GM12891 (cell line): ENCODE measurements around the gene ABCB1.

Source experiments
- POLR2A ChIP-seq: IDR thresholded peaks from 2 replicates; pipeline ENCODE4 v1.6.1; 2011; ENCODE audit warnings: low read depth, low read length, control low read depth
- POLR2AphosphoS5 ChIP-seq: IDR thresholded peaks from 2 replicates; pipeline ENCODE4 v1.6.1; 2011; ENCODE audit warnings: low read depth, low read length, control low read depth
- TAF1 ChIP-seq: IDR thresholded peaks from 2 replicates; pipeline ENCODE4 v1.6.1; 2011; ENCODE audit warnings: low read depth, low read length, control low read depth

DNA sequence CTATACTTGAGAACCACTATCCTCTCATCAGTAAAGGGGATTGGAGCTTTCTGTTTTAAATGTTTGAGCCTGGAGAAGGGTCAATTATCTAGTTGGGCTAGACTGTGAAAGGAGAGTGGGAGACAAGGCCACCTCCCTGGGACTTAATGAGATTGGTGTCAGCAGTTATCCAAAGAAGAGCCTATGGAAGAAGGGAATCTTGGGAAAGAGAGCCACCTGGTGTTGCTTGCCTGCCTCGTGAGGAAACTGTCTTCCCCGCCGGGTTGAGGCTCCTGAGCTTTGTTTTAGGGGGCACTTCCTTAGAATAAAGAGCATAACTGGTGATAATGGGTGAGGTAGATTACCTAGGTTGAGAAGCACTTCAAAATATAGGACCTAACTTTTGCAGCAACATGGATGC lies 93.2 kb downstream of the ABCB1 start:
- no peak for TF ChIP-seq TAF1
- TF ChIP-seq POLR2A = no peak
- TF ChIP-seq POLR2AphosphoS5 = no peak
